GM21723 (cell line): ENCODE data around the gene TSNAX.
A peak's percentile ranks its signal among the peaks of the same experiment; 100 is the strongest.
"Not testable (repeated sequence)": the region's sequence is repeated elsewhere in the genome, so short reads cannot be mapped to it uniquely, and the experiment has no call there.

Source experiments
- ATAC-seq: cut with Tn5 transposase; IDR thresholded peaks from one replicate; pipeline ENCODE4 v1.9.1; 2021; ENCODE audit warnings: mild to moderate bottlenecking, moderate library complexity; ENCODE audit not compliant: unreplicated experiment

The TSNAX gene, protein sequence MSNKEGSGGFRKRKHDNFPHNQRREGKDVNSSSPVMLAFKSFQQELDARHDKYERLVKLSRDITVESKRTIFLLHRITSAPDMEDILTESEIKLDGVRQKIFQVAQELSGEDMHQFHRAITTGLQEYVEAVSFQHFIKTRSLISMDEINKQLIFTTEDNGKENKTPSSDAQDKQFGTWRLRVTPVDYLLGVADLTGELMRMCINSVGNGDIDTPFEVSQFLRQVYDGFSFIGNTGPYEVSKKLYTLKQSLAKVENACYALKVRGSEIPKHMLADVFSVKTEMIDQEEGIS

DNA sequence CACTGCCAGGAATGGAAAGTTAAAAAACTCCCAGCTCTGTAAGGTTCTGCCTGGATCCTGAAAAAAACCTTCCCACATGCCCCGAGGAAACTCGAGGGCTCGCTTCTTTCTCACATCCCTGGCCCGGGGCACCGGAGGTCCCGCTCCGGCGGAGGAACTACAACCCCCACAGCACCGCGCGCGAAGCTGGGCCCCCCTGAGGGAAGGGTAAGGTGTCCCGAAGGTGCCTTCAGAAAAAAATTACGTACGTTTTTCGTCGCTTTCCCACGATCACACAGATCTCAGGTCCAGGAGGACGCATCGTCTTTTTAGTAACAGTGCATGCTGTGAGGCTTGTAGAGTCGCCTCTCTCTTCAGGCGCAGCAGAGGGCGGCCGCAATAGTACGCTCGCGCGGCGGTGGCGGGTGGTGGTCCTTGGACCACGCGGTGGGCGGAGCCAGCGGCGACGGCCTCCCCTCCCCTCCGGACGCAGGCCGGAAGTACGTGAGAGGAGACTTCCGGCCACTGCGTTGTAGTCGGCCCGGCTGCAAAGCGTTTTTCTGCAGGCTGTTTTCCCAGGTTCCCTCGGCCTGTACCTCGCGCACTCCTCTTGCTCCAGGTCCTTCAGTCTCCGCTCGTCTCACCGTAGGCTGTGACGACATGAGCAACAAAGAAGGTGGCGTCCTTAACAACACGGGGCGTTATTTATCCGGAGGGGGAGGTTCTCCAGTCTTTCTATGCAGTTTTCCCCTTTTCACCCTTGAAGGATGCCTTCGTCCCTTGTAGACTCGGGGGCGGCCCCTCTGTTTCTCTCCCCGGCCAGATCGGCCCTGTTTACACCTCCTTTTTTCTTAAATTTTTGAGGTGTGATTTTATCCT is at the start of gene TSNAX:
Gene TSNAX (plus strand): TSS at position 498 of the 858 bp plus-strand sequence. CDS start 142 bp downstream, at position 640.
- peak; percentile 97 for ATAC-seq

DNA sequence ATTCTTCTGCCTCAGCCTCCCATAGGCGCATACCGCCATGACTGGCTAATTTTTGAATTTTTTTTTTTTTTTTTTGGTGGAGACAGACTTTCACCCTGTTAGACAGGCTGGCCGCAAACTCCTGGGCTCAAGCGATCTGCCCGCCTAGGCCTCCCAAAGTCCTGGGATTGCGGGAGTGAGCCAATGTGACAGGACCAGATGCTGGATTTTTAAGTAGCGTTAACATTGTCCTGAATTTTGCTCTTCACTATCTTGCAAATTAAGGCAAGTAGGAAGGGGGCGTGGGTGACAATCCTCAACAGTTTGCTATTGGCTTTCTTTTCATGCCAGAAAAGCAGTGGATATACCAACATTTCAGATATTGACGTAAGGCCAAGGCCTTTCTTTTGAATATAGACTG is 49.7 kb upstream of the TSNAX start:
- ATAC-seq, result no peak

DNA sequence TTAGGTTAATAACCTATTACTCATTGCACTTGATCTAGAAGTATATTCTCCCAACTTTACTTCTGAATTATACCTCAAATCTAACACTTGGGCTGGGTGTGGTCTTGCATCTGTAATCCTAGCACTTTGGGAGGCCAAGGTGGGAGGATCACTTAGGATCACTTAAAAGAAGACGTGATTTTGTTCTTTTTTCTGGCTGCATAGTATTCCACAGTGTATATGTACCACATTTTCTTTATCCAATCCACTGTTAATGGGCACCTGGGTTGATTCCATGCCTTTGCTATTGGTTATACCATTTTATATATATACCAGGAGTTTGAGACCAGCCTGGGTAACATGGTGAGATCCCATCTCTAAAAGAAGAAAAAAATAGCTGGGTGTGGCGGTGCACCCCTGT is 48.5 kb upstream of the TSNAX start:
- ATAC-seq, result no peak

DNA sequence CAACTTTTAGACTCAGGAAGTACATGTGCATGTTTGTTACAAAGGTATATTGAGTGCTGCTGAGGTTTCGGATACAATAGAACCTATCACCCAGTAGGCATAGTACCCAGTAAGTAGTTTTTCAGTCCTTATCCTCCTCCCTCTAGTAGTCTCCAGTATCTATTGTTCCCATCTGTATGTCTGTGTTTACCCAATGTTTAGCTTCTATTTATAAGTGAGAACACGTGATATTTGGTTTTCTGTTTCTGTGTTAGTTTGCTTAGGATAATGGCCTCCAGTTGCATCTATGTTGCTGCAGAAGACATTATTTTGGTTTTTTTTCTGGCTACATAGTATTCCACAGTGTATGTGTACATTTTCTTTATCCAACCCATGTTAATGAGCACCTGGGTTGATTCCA is 47.2 kb upstream of the TSNAX start:
- no peak for ATAC-seq

DNA sequence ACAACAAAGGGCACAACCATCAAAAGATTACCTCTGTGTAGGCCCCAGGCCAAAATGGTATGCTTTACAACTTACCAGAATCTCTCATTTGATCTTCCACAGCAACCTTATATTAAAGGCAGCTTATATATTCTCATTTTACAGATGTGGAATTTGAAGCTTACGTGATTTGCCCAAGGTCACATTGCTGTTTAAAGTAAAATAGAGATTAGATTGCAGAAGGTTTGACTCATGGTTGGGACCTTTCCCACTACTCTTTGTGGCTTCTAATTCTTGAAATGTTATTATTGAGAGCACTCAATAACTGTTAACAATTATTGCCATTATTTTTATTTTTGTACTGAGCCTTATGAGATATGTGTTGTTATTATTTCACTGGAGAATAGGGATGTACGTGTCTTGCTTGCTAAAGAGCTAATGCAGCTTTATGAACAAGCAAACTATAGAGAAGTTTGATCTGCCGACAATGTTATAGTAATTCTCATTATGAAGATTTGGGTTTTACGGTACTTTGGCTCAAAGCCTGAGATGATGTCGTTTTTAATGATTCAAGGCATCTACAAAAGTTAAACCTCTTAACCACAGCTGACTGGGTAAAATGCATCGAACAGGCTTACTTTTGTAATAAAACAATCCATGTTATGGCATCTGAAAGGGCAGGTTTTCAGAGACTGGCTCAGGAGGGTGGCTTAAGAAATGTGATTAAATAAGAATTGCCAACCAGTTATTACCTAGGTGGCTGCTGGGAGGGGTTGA is 43.3 kb upstream of the TSNAX start:
- no peak for ATAC-seq

DNA sequence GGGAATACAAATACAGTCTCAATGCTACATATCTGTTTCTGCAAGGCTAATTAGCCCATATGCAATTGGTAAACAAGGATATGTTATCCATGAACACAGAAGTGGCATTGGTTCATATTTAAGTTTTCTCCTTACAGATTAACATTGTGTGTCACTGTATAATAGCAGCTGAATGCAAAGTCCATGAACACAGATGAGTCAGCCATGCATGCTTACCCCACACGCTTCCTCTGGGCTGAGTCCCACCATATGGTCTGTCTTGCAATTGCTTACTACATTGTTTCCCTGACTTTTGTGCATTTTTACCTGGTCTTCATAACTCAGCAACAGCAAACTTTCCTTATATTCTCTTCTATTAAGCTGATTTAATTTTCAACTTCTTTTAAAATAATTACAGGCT is 41.5 kb upstream of the TSNAX start:
- no peak for ATAC-seq

DNA sequence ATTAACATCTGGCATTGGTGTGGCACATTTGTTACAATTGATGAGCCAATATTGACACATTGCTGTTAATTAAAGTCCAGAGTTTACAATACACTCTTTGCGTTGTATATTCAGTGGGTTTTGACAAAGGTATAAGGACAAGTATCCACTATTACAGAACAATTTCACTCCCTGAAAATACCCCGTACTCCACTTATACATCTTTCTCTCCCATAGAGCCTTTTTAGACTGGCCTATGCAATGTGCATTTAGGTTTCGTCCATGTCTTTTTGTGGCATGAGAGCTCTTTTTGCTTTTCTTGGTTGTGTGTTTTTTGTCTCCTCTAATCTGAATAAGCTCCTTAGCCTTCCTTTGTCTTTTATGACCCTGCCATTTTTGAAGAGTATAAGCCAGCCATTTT is 40.6 kb upstream of the TSNAX start:
- ATAC-seq, result no peak

DNA sequence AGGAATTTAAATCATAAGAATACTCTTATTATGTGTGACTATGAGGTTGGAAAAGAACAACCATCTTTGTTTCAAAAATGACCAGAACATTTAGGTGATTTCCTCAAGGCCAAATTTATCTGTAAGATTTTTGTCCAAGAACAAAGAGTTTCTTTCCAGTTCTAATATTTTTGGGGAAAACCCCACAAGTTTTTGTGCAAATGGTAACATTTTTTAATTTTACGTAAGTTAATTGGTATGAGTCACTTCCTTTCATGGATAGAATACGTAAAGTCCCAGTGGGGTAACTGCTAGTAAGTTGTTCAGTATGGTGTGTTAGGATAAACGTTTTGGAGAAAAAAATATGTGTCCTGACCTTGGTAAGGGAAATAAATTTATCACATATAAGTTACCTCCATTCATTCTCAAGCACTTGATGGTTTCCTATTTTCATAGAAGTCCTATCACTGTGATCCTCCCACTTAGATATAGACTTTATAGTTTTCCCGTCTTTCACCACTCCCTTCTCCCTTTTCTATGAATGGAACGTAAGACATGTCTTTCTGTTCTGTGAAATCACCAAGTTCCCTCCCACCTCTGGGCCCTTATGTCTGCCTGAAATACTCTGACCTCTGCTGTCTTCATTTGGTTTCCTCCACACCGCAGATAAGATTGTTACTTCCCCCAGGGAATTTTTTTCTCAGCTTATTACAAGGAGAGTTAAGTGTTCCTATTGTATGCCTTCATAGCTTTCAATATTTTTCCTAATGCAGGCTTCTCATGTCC is 34.9 kb upstream of the TSNAX start:
- no peak for ATAC-seq

DNA sequence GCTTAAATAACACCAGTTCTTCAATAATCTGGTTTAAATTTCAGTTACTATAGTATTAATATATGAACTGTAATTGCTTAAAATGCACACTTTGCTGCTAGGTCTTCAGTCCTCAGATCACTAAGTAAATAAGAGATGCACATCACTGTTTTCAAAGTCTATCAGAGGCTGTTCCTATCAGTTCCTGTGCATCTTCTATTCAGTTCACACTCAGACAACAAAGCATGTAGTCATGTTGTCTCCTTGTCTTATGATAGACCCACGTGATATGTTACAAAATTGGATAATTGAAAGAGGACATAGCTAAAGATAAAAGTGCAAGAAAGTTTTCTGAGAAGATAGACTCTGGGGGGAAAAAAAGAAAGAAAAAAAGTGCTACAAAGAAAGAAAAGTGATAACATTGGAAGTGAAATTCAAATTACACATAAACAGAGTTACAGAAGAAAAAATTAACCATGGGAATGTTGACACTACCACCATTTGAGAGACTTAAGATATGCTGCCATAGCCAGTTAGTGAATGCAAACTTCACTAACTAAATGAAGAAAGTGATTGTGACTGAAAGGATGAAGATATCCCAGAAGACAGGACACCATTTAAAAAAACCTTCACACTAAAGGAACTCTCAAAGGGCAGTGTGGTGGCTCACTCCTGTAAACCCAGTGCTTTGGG is 33.9 kb upstream of the TSNAX start:
- ATAC-seq, result no peak

DNA sequence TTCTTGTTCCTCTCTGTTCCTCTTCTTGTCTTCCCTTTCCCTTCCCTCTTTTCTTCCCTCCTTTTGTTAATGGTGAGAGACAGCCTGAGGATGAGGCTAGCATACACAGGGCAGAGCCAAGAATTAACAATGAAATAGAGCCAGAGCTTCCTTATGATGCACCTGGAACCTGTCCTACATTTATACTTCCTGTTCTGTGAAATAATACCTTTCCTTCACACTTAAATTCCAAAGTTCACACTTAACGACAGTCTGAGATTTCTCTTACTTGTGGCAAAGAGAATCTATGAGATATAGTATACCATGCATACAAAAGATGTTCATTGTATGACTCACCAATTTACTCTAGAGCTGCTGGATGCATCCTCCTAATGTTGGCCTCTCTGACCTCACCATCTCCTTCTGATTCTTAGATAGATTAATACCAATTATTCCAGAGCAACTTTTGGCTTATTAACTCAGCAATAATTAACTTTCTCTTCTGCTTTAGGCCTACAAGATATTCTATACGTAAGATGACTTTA is 30.8 kb upstream of the TSNAX start:
- no peak for ATAC-seq

DNA sequence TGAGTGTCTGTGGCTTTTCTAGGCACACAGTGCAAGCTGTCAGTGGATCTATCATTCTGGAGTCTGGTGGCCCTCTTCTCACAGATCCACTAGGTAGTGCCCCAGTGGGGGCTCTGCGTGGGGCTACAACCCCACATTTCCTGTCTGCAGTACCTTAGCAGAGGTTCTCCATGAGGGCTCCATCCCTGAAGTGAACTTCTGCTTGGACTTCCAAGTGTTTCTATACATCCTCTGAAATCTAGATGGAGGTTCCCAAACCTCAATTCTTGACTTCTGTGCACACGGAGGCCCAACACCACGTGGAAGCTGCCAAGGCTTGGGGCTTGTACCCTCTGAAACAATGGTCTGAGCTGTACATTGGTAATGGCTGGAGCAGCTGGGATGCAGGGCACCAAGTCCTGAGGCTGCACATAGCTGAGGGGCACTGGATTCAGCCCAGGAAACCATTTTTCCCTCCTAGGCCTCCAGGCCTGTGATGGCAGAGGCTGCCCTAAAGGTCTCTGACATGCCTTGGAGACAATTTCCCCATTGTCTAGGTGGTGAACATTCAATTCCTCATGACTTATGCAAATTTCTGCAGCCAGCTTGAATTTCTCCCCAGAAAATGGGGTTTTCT is 29.2 kb upstream of the TSNAX start:
- ATAC-seq, result no peak

DNA sequence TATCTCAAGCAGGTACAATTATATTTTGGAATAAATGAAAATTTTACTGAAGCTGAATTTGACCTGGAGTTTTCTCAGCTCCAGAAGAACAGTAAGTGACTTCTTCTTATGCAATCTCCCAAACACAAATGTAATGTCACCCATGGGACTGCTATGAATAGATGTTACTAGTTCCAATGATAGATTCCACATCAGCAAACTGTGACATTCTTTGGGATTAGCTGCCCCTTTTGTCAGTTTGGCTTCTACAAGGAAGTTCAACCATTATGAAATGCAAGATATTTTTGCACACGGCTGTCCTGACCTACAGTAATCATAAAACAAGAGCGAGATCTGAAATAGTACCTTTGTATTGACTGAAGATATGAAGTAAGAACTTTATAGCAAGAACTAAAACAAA is 27.8 kb upstream of the TSNAX start:
- ATAC-seq, result no peak

DNA sequence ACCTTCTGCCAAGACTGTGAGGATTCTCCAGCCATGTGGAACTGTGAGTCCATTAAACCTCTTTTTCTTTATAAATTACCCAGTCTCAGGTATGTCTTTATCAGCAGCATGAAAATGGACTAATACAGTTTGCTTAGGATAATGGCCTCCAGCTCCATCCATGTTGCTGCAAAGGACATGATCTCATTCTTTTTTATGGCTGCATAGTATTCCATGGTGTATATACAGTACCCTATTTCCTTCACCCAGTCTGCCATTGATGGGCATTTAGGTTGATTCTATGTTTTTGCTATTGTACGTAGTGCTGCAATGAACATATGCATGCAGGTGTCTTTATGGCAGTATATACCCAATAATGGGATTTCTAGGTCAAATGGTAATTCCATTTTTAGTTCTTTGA is 25.3 kb upstream of the TSNAX start:
- ATAC-seq, result not testable (repeated sequence)

DNA sequence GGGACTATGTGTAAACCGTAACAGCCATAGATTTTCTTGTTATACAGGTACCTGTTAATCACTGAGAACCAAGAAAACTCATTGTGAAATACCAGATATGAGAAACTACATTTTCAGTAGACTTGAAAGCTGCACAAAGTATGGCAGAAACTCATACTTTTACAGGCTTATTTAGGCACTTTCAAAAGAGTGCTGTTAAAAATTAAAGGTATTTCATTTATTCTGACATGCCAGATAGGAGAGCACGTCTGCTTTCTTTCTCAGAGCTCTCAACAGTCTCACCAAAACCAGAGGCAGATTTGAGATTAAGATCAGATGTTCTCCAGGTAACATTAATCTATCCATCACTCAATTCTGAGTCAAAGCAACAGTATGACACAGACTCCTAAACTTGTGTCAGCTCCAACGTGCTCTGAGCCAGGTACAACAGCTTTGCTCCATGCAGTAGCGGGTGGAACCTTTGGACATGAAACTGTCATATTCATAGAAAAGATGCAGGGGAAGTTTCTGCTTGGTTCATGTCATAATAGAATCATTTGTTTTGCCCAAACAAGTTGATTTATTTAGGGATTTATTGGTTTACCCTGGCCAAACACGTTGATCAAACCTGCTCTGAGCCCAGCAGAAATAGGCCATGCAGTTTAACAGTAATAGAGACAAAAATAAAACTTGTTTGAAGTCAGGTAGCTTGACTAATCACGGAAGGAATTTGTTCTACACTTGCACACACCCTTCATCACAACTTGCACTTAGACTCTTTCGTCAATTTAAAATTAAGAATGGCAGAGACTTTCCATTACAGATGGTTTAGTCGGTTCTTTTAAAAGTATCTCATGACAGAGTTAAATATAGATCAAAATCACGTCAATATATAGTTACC is 20.8 kb upstream of the TSNAX start:
- no peak for ATAC-seq

DNA sequence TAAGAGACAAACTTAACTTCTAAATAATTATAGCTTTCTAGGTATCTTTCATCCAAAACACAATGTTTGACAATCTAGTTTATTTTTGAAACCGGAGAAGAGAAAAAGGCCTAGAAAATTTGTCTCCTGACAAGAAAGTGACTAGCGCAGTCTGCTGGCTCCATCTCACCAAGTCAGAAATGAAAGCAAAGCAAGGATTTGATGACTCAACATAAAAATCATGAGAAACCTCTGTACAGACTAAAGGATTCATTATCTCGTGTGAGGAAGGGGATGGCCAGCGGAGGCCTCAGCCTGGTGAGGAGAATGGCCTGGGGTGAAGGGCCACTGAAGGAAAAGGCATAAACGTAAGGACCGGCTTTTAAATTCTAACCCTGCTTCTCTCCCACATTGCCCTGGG is 20.0 kb upstream of the TSNAX start:
- no peak for ATAC-seq

DNA sequence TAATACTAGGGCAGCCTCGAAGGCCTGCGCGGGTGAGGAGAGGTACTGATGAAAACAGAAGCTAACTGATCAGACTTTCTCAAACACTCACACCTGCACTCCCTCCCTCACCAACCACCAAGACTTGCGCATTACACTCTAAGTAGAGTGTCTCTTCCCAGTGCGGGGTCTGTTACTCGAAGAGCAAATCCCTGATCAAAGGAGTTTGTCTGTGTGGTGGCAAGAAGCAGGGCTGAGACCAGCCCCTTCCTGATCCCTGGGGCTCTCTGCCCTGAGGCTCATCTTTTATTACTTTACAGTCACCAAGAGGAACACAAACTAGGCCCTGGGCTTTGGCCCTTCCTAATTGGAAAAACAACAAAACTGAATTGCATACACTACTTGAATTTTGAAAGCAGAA is 19.5 kb upstream of the TSNAX start:
- no peak for ATAC-seq

DNA sequence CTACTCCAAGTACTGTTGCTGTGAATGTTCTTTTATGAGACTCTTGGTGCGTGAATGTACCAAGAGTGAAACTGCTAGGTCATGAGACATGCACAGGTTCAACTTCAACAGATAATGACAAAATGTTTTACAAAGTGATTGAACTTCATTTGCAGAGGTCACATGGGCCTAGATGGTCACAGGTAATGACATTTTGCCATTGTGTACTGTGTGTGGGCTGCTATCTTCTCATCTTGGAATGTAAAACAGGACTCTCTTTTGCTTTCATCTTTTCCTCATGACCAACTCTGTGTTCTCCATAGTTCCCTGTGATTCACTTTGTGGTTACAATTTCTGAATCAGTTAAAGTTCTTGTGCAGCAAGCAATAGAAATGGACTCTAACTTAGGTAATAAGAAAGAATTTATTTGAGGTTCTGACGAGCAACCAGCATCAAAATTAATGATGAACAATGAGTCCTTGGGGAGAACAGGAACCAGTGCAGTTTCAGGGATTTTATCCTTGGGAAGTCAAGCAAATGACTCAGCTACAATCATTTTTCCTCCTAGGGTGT is 16.2 kb upstream of the TSNAX start:
- ATAC-seq, result peak; percentile 56

DNA sequence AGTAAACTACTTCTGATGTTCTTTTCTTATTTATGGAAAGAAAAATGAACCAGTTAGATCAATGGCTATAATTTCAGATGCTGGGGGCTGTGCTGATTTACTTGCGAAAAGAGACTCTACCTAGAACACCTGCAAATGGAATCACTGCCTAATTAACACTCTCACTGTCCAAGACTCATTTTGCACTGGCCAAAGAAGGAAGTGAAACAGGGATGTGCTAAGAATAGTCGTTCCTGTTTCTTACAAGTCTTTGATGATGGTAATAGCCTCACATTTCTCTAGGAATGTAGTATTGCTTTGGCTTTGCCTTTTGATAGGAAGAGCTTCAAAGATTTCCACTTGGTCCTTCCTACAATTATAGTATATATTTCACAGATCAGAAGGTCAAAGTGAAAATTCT is 12.7 kb upstream of the TSNAX start:
- ATAC-seq, result no peak
